NCI-H526 (cell line): ENCODE measurements around the gene NAGPA.
"Not testable (repeated sequence)": the region's sequence is repeated elsewhere in the genome, so short reads cannot be mapped to it uniquely, and the experiment has no call there.

Experiments used
- DNase-seq, 2 experiments: peaks; one replicate each; lab custom pipeline; 2025; lab: John Stamatoyannopoulos, UW

Gene NAGPA

DNA sequence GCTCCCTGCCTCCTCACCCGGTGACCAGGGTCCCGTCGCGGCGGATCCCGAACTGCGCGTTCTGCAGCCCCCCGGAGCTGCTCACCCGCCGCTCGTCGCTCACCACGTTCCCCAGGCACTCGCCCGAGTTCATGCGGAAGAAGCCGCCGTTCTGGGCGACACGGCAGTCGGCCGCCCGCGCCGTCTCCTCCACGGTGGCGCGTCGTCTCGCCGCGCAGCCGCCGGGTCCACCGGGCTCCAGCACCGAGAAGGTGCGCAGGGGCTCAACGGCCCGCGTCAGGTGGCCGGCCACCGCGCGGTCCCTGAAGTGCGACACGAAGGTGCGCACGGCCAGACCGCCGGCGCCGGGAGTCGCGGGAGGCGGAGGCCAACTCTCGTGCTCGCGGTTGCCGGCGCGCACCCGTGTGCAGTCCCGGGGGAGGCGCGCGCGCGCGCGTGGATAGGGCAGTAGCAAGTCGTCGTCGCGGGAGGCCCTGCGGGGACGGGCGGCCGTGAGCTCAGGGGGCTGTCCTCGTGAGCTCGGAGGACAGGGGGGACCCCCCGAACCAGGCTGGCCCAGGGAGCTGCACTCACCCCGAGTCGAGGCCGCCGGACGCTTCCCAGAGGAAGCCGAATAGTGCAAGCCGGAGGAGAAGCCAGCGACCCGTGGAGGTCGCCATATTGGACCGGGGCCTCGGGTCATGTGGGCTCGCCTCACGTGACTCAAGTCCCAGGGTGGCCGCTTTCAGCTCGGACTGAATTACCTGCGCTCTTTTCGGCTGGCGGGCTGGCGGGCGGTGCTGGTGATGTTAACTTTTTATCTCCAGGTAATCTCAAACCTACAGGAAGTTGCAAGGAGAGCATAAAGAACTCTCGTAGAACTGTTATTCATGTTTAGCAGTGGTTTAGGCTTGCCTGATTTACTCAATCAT, at the start of gene NAGPA:
Gene NAGPA (minus strand): TSS at position 680 of the 911 bp plus-strand sequence. CDS start 21 bp downstream, at position 659.
- DNase-seq: peak; percentile 16 to 79

GRCh38 chr16:5080996-5081395, 47.3 kb upstream of the NAGPA start:
- DNase-seq: not testable (repeated sequence)

GRCh38 chr16:5080461-5080860, 46.7 kb upstream of the NAGPA start:
- DNase-seq: not testable (repeated sequence)

- DNase-seq: no peak
These were observed 44.9 kb upstream of the NAGPA start for GRCh38 chr16:5078626-5079025.

DNA sequence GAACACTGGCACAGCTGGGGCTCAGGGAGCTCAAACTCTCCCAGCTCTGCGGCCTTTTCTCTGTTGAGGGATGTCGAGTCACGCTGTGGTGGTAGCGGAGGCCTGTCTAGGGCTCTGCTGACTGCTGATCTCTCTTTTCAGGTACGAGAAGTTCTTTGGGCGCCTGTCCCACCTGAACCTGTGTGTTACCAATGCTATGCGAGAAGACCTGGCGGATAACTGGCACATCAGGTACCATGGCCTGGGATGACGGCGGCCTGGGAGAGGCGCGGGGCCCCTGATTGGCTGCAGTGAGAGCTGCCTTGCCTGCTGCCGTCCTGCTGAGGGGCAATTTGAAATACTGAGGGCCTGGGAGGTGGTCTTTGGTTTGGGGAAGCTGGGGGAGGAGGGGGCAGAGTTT, 43.6 kb upstream of the NAGPA start:
- no peak for DNase-seq

DNA sequence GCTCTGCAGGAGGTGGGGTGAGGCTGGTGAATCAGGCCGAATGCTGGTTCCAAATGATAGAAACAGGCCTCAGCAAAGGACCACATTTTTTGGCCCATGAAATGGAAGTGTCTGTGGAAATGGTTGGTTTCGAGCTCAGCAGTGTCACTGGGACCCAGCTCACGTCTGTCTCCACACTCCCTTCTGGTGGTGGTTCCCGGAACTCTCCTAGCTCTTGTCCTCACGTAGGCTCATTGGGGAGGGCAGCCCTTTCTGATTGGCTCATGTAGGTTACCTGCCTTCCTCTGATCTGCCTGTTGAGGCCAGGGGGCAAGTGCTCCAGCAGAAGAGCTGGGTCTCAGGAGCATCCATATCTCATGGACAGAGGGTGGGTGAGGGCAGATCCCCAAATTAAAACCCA, 41.9 kb upstream of the NAGPA start:
- DNase-seq: no peak

- DNase-seq: not testable (repeated sequence)
These were observed 40.0 kb upstream of the NAGPA start for GRCh38 chr16:5073771-5074170.

DNA sequence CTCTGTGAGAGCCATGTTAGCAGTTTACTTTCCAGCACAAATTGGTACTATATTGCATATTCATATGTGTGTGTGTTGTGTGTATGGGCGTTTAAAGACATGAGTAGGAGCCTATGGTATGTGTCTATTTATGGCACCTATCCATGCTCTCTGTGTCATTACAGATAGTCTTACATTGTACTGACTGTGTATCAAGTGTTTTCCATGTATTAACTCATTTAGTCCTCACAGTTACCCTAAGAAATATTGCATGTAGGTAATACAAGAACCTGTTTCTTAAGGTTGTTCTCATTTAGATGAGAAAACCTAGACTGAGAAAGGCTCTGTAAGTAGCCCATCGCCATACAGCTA, 39.5 kb upstream of the NAGPA start:
- no peak for DNase-seq

DNA sequence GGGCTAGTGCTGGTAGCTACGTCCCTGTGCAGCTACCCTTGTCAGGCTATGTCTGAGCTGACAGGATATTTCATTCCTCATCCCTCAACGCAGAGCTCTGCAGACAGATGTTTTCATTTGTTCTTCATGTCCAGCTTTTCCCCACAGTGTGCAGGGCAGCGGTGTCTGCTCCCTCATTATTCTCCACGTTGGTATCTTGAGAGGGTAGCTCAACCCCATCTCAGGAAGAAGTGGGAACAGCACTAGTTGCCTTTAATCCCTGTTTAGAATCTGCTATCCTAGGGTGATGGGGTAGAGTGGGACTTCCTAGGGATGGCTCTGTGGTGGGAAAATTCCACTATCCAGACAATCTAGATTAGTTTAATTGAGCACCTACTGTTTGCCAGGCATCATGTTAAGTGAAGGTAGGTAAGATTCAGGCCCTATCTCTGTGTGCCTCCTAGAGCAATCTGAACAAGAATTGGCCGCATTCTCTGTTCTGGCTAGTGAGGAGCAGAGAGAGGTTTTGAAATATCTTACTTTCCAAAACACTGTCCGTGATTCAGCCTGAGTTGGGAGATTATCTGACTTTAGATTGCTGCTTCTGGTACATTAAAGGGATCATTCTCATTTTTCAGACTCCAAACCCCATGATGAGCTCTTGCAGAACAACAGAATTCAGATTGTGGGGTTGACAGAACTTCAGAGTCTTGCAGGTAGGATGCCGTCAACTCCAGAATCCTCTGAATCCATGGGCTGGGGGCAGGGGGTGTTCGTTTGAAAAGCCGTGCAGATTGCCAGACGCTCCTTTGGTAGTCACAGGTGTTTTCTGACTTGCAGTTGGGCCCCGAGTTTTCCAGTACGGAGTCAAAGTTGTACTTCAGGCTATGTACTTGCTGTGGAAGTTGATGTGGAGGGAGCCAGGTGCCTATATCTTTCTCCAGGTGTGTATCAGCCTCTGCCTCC, 38.9 kb upstream of the NAGPA start:
- DNase-seq: no peak

GRCh38 chr16:5071681-5072333, 38.1 kb upstream of the NAGPA start, which contains the start of gene ALG1:
Gene ALG1, plus strand, starts transcription at chr16:5071843. Its CDS starts 7 bp downstream, at chr16:5071850.
- peak; percentile 21 to 85 for DNase-seq

DNA sequence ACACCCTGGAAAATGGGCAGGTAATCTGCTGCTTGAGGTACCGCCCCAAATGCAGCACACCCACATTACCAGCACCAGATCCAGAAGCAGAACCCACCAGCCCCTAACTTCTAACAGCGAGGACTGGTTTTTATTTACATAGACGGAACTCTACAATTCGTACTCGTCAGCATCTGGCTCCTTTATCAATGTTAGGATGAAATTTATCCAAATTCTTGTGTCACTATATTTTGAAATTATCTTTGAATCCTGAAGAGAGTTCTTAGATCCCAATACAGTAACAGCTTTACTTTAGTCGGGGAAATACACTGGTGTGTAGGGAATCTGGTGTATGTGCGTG, 37.6 kb upstream of the NAGPA start:
- DNase-seq: no peak

- DNase-seq: no peak
These were observed 36.9 kb upstream of the NAGPA start for GRCh38 chr16:5070431-5071186.

GRCh38 chr16:5069854-5070253, 36.1 kb upstream of the NAGPA start:
- DNase-seq: no peak

GRCh38 chr16:5069048-5069447, 35.3 kb upstream of the NAGPA start:
- DNase-seq: no peak

DNA sequence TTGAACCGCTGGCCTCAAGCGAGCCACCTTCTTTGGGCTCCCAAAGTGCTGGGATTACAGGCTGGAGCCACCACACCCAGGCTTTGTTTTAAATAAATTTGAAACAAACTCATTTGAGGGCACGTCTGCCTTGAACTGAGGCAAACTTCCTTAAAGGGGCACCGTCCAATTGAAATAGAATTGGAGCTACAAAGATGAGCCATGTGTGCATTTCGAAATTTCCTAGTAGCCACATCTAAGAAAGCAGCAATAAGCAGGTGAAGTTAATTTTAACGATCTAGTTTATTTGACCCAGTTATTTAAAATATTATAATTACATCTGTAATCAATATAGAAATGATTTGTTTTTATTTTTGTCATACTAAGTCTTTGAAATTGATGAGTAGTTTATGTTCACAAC, 32.8 kb upstream of the NAGPA start:
- no peak for DNase-seq

DNA sequence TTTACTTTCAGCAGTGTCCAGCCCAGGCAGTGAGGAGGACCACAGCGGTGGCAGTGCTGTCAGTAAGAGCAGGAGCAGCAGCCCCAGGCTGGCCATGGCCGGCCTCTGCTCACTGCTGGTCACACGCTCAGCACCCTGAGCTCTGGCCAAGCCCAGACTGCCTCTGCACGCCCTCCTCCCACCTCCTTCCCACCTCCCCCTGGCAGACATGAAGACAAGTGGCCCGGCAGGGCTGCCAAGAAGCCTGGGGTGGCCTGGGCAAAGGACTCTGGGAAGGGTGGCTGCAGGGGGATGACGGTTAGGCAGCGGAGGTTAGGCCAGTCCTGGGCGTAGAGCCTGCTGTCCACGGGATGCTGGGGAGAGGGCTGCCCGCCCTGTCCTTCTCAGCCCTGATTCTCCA, 32.1 kb upstream of the NAGPA start, which contains the start of gene C16orf89:
Gene C16orf89 (minus strand): TSS at position 144 of the 400 bp plus-strand sequence. CDS start 48 bp downstream, at position 96.
- no peak for DNase-seq

GRCh38 chr16:5065326-5065725, 31.6 kb upstream of the NAGPA start:
- no peak for DNase-seq

DNA sequence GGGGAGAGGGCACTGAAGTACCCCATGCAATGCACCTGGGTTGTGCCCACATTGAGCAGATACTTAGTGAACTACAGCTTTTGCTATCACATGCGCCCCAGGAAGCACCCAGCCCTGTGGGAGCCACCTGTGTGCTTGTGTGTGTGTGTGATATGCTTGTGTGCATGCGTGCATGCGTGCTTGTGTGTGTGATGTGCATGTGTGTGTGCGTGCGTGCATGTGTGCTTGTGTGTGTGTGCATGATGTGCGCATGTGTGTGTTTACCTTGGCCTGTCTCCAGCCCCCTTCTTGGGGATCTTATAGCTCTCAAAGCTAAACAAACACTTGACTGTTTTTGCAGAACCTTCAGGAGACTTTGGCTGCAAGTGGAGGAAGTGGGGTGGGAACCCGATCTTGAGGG, 31.2 kb upstream of the NAGPA start:
- DNase-seq: no peak

GRCh38 chr16:5062790-5063765, 29.3 kb upstream of the NAGPA start:
- no peak for DNase-seq

- no peak for DNase-seq
These were observed 28.3 kb upstream of the NAGPA start for GRCh38 chr16:5062051-5062450.
